GM21528 (cell line): ENCODE data around the gene SND1.

Experiments
- ATAC-seq: cut with Tn5 transposase; IDR thresholded peaks from one replicate; pipeline ENCODE4 v1.9.1; 2021; ENCODE audit warnings: mild to moderate bottlenecking, moderate library complexity; ENCODE audit not compliant: unreplicated experiment, low FRiP score

Gene SND1

DNA sequence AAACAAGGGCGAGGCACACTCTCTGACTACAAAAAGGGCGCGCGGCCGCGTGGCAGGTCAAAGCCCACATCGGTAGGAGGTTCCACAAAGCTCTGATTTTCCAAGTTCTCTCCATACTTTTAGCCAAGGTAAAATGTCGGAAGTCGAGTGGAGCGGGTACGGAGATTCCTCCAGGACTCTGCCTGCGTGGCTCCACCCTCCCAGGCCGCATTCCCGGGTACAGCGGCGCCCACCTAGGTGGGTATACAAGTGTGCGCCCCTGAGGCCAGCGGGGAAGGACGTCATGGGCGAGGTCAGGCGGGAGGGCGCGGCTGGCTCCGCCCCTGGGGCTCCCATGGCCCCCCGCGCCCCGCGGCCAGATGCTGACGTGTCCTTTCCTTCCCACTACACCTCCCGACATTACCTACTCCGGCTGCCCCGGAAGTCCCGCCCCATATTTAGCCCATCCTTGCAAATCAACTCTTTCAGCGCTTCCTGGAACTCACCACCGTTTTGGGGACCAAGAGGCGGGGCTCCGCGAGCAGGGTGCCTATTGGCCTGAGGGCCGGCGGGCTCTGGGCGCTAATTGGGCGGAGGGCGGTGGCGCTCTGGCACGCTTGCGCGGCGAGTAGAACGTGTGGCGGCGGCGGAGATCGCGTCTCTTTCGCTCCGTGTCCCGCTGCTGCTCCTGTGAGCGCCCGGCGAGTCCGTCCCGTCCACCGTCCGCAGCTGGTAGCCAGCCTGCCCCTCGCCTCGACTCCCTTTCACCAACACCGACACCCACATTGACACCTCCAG lies at the start of gene SND1:
Gene SND1, plus strand, starts transcription at position 639 of the 777 bp plus-strand sequence. CDS start 180 bp downstream, outside the sequence.
- ATAC-seq: peak; percentile 96

DNA sequence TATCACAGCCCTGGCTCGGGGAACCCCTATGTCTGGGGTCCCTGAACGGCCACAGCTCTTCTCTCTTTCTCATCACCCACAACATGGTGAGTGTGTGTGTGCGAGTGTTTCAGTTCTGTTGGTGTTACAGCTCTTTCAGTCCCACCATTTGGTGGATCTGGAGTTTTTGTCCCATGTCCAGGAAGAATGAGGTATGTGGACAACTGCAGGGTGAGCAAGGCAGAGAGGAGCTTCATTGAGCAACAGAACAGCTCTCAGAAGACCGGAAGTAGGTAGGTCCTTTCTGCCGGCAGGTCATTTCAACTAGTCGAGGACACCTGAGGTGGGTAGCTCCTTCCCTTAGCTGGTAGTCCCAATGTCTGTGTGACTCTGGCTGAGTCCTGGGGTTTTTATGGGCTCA lies 43.5 kb upstream of the SND1 start:
- ATAC-seq: no peak

DNA sequence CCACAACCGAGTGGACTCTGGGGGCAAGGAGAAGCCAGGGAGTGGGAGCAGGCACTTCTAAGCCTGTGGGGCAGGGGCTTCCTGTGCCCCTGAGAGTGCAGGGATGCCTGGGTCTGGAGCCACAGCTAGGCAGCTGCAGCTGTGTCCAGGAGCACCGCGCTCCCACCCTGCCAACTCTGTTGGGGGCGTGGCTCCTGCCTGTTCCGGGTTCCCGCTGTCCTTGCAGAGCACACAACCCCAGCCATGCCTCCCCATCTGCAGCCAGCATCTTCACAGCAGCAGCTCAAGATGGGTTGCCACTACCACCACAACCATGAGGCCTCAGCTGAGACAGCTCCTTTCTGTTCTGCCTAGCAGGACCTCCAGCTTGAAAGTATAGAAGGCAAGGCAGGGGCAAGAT lies 42.7 kb upstream of the SND1 start:
- no peak for ATAC-seq

- no peak for ATAC-seq
These were observed 39.7 kb upstream of the SND1 start for GRCh38 chr7:127612263-127612662.

DNA sequence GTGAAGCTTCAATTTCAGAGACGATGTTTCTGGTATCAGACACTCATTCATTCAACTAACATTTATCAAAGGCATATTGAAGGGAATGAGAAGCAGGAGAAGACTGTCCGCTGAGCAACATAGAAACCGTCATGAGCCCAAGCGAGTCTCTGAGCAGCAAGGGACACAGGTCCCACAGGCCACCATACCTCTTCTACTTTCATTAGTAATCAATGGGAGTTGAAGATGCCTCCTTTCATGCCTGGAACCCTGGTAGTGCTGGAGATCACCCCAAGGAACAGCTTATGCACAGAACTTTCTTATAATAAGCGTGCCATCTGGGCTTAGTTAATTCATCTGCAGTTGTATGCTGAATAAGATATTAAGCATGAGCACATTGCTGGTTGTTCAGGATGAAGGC lies 35.3 kb upstream of the SND1 start:
- no peak for ATAC-seq

DNA sequence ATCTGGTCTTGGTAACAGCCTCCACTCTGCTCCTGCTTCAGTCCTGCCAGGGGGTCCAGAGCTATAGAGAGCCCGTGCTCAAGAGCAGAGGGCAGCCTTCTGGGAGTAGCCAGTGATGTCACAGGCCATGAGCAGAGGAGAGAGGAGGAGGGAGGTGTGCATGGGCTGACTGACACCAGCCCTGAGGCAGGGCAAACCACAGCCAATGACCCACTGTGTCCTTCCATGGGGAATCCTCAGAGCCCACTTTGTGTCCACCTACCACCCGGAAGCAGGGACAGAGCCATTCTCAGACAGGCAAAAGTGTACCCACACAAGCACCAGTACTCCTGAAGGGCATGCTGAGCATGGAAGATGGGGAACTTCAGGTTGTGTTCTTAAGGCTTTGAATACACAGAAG lies 34.0 kb upstream of the SND1 start, which contains the start of gene PAX4:
Gene PAX4, minus strand, starts transcription at position 101 of the 400 bp plus-strand sequence. CDS start 2,214 bp downstream, outside the sequence.
- ATAC-seq: no peak

- ATAC-seq: no peak
These were observed 33.2 kb upstream of the SND1 start for GRCh38 chr7:127618775-127619174.

GRCh38 chr7:127619681-127620405 lies 32.2 kb upstream of the SND1 start:
- no peak for ATAC-seq

GRCh38 chr7:127620406-127621233 lies 31.4 kb upstream of the SND1 start:
- no peak for ATAC-seq

GRCh38 chr7:127625331-127625730 lies 26.7 kb upstream of the SND1 start:
- no peak for ATAC-seq

DNA sequence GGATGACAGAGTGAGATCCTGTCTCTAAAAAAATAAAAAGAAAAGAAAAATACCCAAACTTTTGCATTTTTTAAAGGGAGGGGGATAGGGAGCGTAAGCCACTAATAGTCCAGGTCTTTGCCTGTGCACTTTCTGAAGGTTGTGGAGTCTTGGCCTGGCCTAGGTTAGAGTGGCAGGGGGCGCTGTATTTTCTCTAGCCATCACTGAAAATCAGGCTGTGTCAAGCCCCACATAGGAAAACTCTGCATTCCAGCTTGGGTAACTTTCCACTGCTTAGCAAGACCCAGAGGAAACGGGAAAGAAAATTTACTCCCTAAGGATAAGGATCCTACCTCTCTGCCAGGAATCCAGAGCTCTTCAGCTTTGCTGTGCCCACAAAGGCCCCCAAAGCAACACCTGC lies 23.5 kb upstream of the SND1 start:
- ATAC-seq: no peak

- ATAC-seq: no peak
These were observed 22.6 kb upstream of the SND1 start for GRCh38 chr7:127629268-127629854.

- no peak for ATAC-seq
These were observed 19.6 kb upstream of the SND1 start for GRCh38 chr7:127632276-127632910.

GRCh38 chr7:127635659-127636285 lies 16.2 kb upstream of the SND1 start:
- no peak for ATAC-seq

DNA sequence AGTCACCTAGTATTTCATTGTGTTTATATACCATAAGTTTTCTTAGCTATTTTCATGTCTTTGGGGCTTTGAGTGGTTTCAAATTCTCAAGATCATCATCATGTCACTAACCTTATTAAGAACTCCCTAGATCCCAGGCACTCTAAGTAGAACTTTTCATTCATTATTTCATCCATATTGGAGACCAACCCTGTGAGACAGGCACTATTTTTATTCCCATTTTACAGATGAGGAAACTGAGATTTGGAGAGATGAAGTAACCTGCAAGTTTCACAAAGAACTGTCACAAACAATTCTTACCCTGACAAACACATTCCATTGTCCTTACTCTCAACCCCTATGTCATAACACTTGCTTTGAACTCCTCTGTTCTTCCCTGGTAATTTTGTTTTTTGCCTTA lies 13.8 kb upstream of the SND1 start:
- no peak for ATAC-seq

DNA sequence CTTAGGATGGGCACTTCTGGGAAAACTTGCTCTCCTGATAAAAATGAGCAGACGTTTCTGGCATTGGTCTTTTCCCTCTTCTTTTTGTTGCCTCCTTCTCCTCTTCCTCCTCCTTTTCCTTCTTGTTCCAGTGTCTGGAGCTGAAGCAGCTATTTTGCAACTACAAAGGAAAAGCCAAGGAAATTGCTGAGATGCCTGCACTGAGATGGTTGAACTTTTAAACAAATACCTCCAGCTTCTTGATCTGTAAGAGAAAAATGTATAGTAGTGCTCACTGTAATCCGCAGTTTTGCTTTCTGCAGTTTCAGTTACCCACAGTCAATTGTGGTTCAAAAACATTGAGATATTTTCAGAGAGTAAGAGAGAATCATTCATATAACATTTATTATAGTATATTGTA lies 7.5 kb upstream of the SND1 start:
- no peak for ATAC-seq

- ATAC-seq: no peak
These were observed 4.4 kb upstream of the SND1 start for GRCh38 chr7:127647636-127648035.

- ATAC-seq: no peak
These were observed 3.0 kb upstream of the SND1 start for GRCh38 chr7:127648986-127649385.

GRCh38 chr7:127650847-127651555 lies 993 bp upstream of the SND1 start:
- no peak for ATAC-seq
